GM19238 (cell line): ENCODE results near the gene HCAR3.
"Not testable (repeated sequence)": the region's sequence is repeated elsewhere in the genome, so short reads cannot be mapped to it uniquely, and the experiment has no call there.

Experiments
- DNase-seq: peaks from one replicate; pipeline ENCODE4 v3.0.0; 2011; ENCODE audit warnings: low spot score; ENCODE audit not compliant: insufficient read length

Gene HCAR3

GRCh38 chr12:122722387-122722786 lies 5.8 kb upstream of the HCAR3 start:
- no peak for DNase-seq

- no peak for DNase-seq
Measured at GRCh38 chr12:122721057-122721545, 4.5 kb upstream of the HCAR3 start.

- DNase-seq = not testable (repeated sequence)
Measured at GRCh38 chr12:122715211-122715610, 1.4 kb downstream of the HCAR3 start.

- DNase-seq = not testable (repeated sequence)
Measured at GRCh38 chr12:122713491-122714188, 3.0 kb downstream of the HCAR3 start.

- DNase-seq = not testable (repeated sequence)
Measured at GRCh38 chr12:122711266-122711665, 5.3 kb downstream of the HCAR3 start.

GRCh38 chr12:122710341-122710740 lies 6.3 kb downstream of the HCAR3 start:
- not testable (repeated sequence) for DNase-seq

- not testable (repeated sequence) for DNase-seq
Measured at GRCh38 chr12:122709287-122709686, 7.3 kb downstream of the HCAR3 start.

GRCh38 chr12:122703841-122704240 lies 12.8 kb downstream of the HCAR3 start:
- not testable (repeated sequence) for DNase-seq

GRCh38 chr12:122702890-122703611 lies 13.6 kb downstream of the HCAR3 start, which contains the start of gene HCAR2:
Gene HCAR2, minus strand, starts transcription at chr12:122703357. Its CDS starts 74 bp downstream, at chr12:122703283.
- DNase-seq = not testable (repeated sequence)

- not testable (repeated sequence) for DNase-seq
Measured at GRCh38 chr12:122701481-122701880, 15.1 kb downstream of the HCAR3 start.

- DNase-seq = not testable (repeated sequence)
Measured at GRCh38 chr12:122700038-122700710, 16.4 kb downstream of the HCAR3 start.

GRCh38 chr12:122696922-122697321 lies 19.7 kb downstream of the HCAR3 start:
- not testable (repeated sequence) for DNase-seq

GRCh38 chr12:122691566-122691965 lies 25.0 kb downstream of the HCAR3 start:
- DNase-seq = no peak

- DNase-seq = no peak
Measured at GRCh38 chr12:122688291-122688690, 28.3 kb downstream of the HCAR3 start.

- no peak for DNase-seq
Measured at GRCh38 chr12:122687086-122687485, 29.5 kb downstream of the HCAR3 start.

- no peak for DNase-seq
Measured at GRCh38 chr12:122686538-122686937, 30.1 kb downstream of the HCAR3 start.

GRCh38 chr12:122684297-122684813 lies 32.3 kb downstream of the HCAR3 start:
- no peak for DNase-seq

GRCh38 chr12:122681814-122682213 lies 34.8 kb downstream of the HCAR3 start:
- no peak for DNase-seq

- DNase-seq = not testable (repeated sequence)
Measured at GRCh38 chr12:122680989-122681388, 35.6 kb downstream of the HCAR3 start.

- DNase-seq = not testable (repeated sequence)
Measured at GRCh38 chr12:122676781-122677180, 39.8 kb downstream of the HCAR3 start.

GRCh38 chr12:122676015-122676414 lies 40.6 kb downstream of the HCAR3 start:
- not testable (repeated sequence) for DNase-seq

- no peak for DNase-seq
Measured at GRCh38 chr12:122672515-122672914, 44.1 kb downstream of the HCAR3 start.
